Panc1 (cell line): ENCODE measurements around the gene ZNF516. TPM values are rescaled to one million over a fixed set of nuclear protein-coding genes. Genes with fewer than 3 reads are reported as not detected.
"Not testable (repeated sequence)": the region's sequence is repeated elsewhere in the genome, so short reads cannot be mapped to it uniquely, and the experiment has no call there.

Experiments used
- ATAC-seq: fragments of 200-7000 bp; cut with Tn5 transposase; 2 replicates; pipeline ENCODE4 v1.9.1; 2020; ENCODE audit warnings: mild to moderate bottlenecking, moderate library complexity
- BruUV-seq: library from RNA; stranded (reverse); fragments of 400-500 nt; replicated peaks from 2 replicates; lab custom pipeline; 2021; lab: Mats Ljungman, UMichigan
- CTCF ChIA-PET: fragments of 300-600 bp; sonication (Branson Sonifier 250); formaldehyde crosslinking; loops from one replicate; lab custom pipeline; 2022; ENCODE audit warnings: antibody characterized with exemption; lab: Charles Lee
- POLR2A ChIA-PET: fragments of 300-600 bp; sonication (Branson Sonifier 250); formaldehyde crosslinking; loops from one replicate; lab custom pipeline; 2022; ENCODE audit warnings: antibody characterized with exemption; lab: Charles Lee
- DNase-seq: peaks from one replicate; pipeline ENCODE4 v3.0.0-alpha.2; 2010; ENCODE audit warnings: low read depth, low spot score
- H3K27ac ChIP-seq: 2 replicates; pipeline ENCODE4 v1.5.1; 2011; ENCODE audit warnings: mild to moderate bottlenecking, low read length, inconsistent platforms
- H3K27me3 ChIP-seq: fragments of 200-500 bp; sonication (Bioruptor generic); 2 replicates; pipeline ENCODE4 v1.6.0; 2014; ENCODE audit warnings: low read length, inconsistent platforms; ENCODE audit not compliant: control insufficient read depth, insufficient read depth
- H3K36me3 ChIP-seq: fragments of 200-500 bp; sonication (Bioruptor generic); 2 replicates; pipeline ENCODE4 v1.5.1; 2014; ENCODE audit warnings: inconsistent platforms, mild to moderate bottlenecking, low read length, moderate library complexity; ENCODE audit not compliant: control insufficient read depth, insufficient read depth
- H3K4me1 ChIP-seq: 2 replicates; pipeline ENCODE4 v1.5.1; 2011; ENCODE audit warnings: inconsistent platforms, mild to moderate bottlenecking, low read length, moderate library complexity; ENCODE audit not compliant: control insufficient read depth, insufficient read depth
- H3K4me3 ChIP-seq, 2 experiments: 2 replicates each; pipeline ENCODE4 v1.5.1; 2011 to 2012; ENCODE audit warnings: low read depth in 2 of 2, low read length in 2 of 2, mild to moderate bottlenecking in 2 of 2, inconsistent platforms in 1 of 2, moderate library complexity in 1 of 2
- H3K9me3 ChIP-seq: fragments of 200-500 bp; sonication (Bioruptor generic); 2 replicates; pipeline ENCODE4 v1.5.1; 2014; ENCODE audit warnings: low read depth, mild to moderate bottlenecking, inconsistent platforms, low read length, moderate library complexity; ENCODE audit not compliant: control insufficient read depth, insufficient read depth
- CTCF ChIP-seq: fragments of 450-650 bp; IDR thresholded peaks from 2 replicates; pipeline ENCODE4 v1.5.1; 2017; ENCODE audit warnings: mild to moderate bottlenecking
- POLR2AphosphoS5 ChIP-seq: IDR thresholded peaks from 2 replicates; pipeline ENCODE4 v1.6.1; 2012; ENCODE audit warnings: mild to moderate bottlenecking, low read depth, low read length, moderate library complexity
- REST ChIP-seq, 2 experiments: IDR thresholded peaks; 2 replicates each; pipeline ENCODE4 v1.6.1; 2011 to 2012; ENCODE audit warnings: low read depth in 2 of 2, control low read depth in 1 of 2, low read length in 1 of 2, mild to moderate bottlenecking in 1 of 2, moderate library complexity in 1 of 2; ENCODE audit not compliant: insufficient read depth in 1 of 2
- SIN3A ChIP-seq: IDR thresholded peaks from 2 replicates; pipeline ENCODE4 v1.6.1; 2012; ENCODE audit warnings: low read depth, mild to moderate bottlenecking, low read length, moderate library complexity, borderline replicate concordance; ENCODE audit not compliant: insufficient read depth
- TCF7L2 ChIP-seq: IDR thresholded peaks from 2 replicates; pipeline ENCODE4 v1.6.1; 2011; ENCODE audit warnings: mild to moderate bottlenecking, low read depth, low read length, inconsistent platforms
- in situ Hi-C: cut with HindIII; loops from 2 replicates; pipeline ENCODE4 v1.10.0; 2016; ENCODE audit warnings: low sequenced_read_pairs, low pct_unique_long_range_greater_than_20kb
- intact Hi-C: fragments of 100-400 bp; cut with micrococcal nuclease; formaldehyde crosslinking; loops from one replicate; pipeline ENCODE4 v1.10.0; 2022; ENCODE audit not compliant: unreplicated experiment
- total RNA-seq: library from RNA; stranded (reverse); gene quantifications from one replicate; pipeline ENCODE4 v1.2.1, GENCODE V29; 2021; ENCODE audit not compliant: unreplicated experiment

The ZNF516 gene
- total RNA-seq, 1 experiment from 2014 or later, result 28.6 TPM

DNA sequence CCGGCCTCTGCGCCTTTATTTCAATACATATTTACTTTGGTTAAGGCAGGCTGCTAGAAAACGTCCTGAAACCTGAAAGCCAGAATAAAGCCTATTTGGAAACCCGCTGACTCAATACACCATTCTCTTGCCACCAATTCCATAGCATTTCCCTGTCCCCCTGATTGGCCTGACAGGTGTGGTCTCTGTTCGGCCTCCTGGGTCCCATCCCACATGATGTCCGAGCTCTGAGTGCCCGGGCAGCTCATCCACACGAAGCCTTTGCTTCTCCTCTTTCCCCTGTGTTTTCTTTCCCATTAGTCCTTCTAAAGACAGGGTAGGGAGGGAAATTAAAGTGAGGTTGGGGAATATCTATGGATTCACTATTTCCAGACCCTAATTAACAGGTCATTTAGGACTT lies 42.6 kb upstream of the ZNF516 start:
- POLR2A ChIA-PET, result interaction anchor here (0.5 kb wide), 1 partner anchor 162 kb away, joined by 3 read pairs; no protein-coding TSS in a partner anchor
- DNase-seq (no peak), ATAC-seq (no peak)
- Histone ChIP-seq H3K9me3 (no peaks in the 10 kb centered on the region), H3K4me3 (no peak overlapping the region), H3K36me3 (no peaks in the 10 kb centered on the region), H3K27ac (no peak overlapping the region), H3K4me1 (no peaks in the 10 kb centered on the region), H3K27me3 (peaks cover 3% of the 10 kb centered on the region; the same call in 1 of the 2 replicates)
- intact Hi-C loops (no loop called here), in situ Hi-C loops (no loop called here)
- no peak for TF ChIP-seq SIN3A
- no peak for TF ChIP-seq POLR2AphosphoS5
- TF ChIP-seq REST (IDR thresholded peaks at IDR 0.05; ENCODE audit: insufficient read depth in 1 of 2, low read depth in 2 of 2, low read length in 1 of 2), result no peak
- TF ChIP-seq CTCF, result no peak
- TF ChIP-seq TCF7L2, result no peak
- CTCF ChIA-PET, result no interaction called here
- BruUV-seq, result no TSS peak

- DNase-seq, in situ Hi-C loops, POLR2A ChIA-PET, H3K4me3 ChIP-seq, ATAC-seq, H3K27ac ChIP-seq, H3K9me3 ChIP-seq, intact Hi-C loops, H3K4me1 ChIP-seq, H3K27me3 ChIP-seq, BruUV-seq, H3K36me3 ChIP-seq: not testable (repeated sequence)
- CTCF ChIA-PET, result interaction anchor here (0.6 kb wide), 1 partner anchor 43 kb away, joined by 3 read pairs; no protein-coding TSS in a partner anchor
These were observed 41.6 kb upstream of the ZNF516 start for GRCh38 chr18:76536593-76536992.

GRCh38 chr18:76532875-76533274 lies 37.8 kb upstream of the ZNF516 start:
- no peaks in the 10 kb centered on the region; the same call in 1 of the 2 replicates for H3K4me1 ChIP-seq
- TF ChIP-seq POLR2AphosphoS5, result no peak
- no peak for TF ChIP-seq CTCF
- BruUV-seq, result no TSS peak
- H3K36me3 ChIP-seq, result no peaks in the 10 kb centered on the region
- no peak for ATAC-seq
- no peaks in the 10 kb centered on the region for H3K9me3 ChIP-seq
- intact Hi-C loops (no loop called here), in situ Hi-C loops (no loop called here)
- peaks cover 10% of the 10 kb centered on the region for H3K27me3 ChIP-seq
- no peak overlapping the region for H3K4me3 ChIP-seq
- no peak for DNase-seq
- POLR2A ChIA-PET, result no interaction called here
- H3K27ac ChIP-seq, result no peak overlapping the region
- CTCF ChIA-PET, result no interaction called here
